Activated CD8-positive, alpha-beta memory T cell treated with anti-CD3 and anti-CD28 coated beads, Interleukin-2, amount 10 ng/mL, durations not matched to agents 7 days and 5 days (primary cell): ENCODE measurements around the gene ZNF423. TPM values are rescaled to one million over a fixed set of nuclear protein-coding genes. Genes with fewer than 3 reads are reported as not detected.

Source experiments
- ATAC-seq: fragments of 150-1000 bp; cut with Tn5 transposase; one replicate; pipeline ENCODE4 v1.10.0; 2021; ENCODE audit warnings: moderate library complexity
- CTCF ChIA-PET: fragments of 350-600 bp; sonication (Branson Sonifier 250); formaldehyde crosslinking; loops from one replicate; lab custom pipeline; 2021; ENCODE audit warnings: antibody characterized with exemption; lab: Charles Lee
- DNase-seq: peaks from one replicate; pipeline ENCODE4 v3.0.0-alpha.2; 2020
- H3K27ac Mint-ChIP-seq: one replicate; pipeline ENCODE4 v1.8.0; 2021; ENCODE audit warnings: mild to moderate bottlenecking, mixed read lengths
- H3K27me3 Mint-ChIP-seq: one replicate; pipeline ENCODE4 v1.8.0; 2021; ENCODE audit warnings: mixed read lengths
- H3K36me3 Mint-ChIP-seq: one replicate; pipeline ENCODE4 v1.8.0; 2021; ENCODE audit warnings: mild to moderate bottlenecking, mixed read lengths
- H3K4me1 Mint-ChIP-seq: one replicate; pipeline ENCODE4 v1.8.0; 2021; ENCODE audit warnings: mixed read lengths
- H3K4me3 Mint-ChIP-seq: one replicate; pipeline ENCODE4 v1.8.0; 2021; ENCODE audit warnings: mild to moderate bottlenecking, moderate library complexity, mixed read lengths
- H3K9me3 Mint-ChIP-seq: one replicate; pipeline ENCODE4 v1.8.0; 2022; ENCODE audit warnings: low read depth, mixed read lengths
- total RNA-seq, 2 experiments: library from RNA; stranded (reverse); gene quantifications; one replicate each; pipeline ENCODE4 v1.2.3, GENCODE V29; 2021

Gene ZNF423
- total RNA-seq, 2 experiments from 2014 or later: not detected

DNA sequence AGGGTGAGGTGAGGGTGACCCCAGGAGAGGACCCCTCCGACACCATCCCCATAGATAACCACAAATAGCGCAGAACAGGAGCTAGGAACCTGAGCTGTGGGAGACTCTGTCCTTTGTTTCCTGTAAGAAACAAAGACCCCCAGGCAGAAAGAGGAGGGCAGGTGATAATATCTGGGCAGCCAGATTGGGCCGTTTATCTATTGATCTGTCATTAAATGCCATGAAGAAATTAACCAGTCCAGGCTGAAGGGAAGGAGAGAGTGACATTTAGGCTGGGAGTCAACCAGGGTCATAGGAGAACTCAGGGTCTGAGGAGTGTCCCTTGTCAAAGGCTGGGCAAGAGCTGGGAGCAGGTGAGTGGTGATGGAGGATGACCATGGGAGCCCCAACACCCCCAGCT lies 324.5 kb downstream of the ZNF423 start:
- Mint-ChIP-seq H3K4me1 (no peaks in the 10 kb centered on the region), H3K4me3 (no peak overlapping the region), H3K36me3 (no peaks in the 10 kb centered on the region), H3K9me3 (no peaks in the 10 kb centered on the region), H3K27ac (no peak overlapping the region), H3K27me3 (no peaks in the 10 kb centered on the region)
- CTCF ChIA-PET: no interaction called here
- ATAC-seq (no peak), DNase-seq (no peak)

DNA sequence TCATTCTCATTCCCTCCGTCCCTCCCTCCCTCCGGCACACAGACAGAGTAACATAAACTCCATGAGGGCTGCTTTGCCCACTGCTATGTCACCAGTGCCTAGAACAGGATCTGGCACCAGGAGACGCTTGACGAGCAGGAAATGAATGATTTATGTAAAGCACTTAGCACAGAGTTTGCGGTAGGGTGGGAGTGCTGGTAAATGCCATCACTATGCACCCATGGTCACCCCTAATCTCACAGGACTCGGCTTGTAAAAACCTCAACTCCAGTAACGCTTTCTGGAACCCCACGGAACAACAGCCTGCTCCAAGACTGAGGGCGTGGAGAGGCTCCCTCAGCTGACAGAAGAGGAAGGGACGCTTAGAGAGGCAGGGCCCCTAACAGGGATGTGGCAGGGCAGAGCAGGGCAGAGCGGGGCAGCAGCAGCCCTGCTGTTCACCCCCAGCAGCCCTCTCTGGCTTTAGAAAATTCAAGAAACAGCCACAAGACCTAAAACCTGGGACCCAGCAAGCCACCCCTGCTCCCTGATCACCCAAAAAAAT lies 325.4 kb downstream of the ZNF423 start:
- ATAC-seq (no peak), DNase-seq (no peak)
- no peak overlapping the region for H3K27ac Mint-ChIP-seq
- CTCF ChIA-PET: no interaction called here
- H3K4me3 Mint-ChIP-seq: no peak overlapping the region
- H3K36me3 Mint-ChIP-seq: no peaks in the 10 kb centered on the region
- H3K27me3 Mint-ChIP-seq: no peaks in the 10 kb centered on the region
- no peaks in the 10 kb centered on the region for H3K9me3 Mint-ChIP-seq
- no peaks in the 10 kb centered on the region for H3K4me1 Mint-ChIP-seq

GRCh38 chr16:49529411-49530045 lies 326.4 kb downstream of the ZNF423 start:
- no peaks in the 10 kb centered on the region for H3K27me3 Mint-ChIP-seq
- CTCF ChIA-PET: no interaction called here
- ATAC-seq (no peak), DNase-seq (no peak)
- no peaks in the 10 kb centered on the region for H3K4me1 Mint-ChIP-seq
- no peak overlapping the region for H3K4me3 Mint-ChIP-seq
- no peak overlapping the region for H3K27ac Mint-ChIP-seq
- H3K9me3 Mint-ChIP-seq: no peaks in the 10 kb centered on the region
- H3K36me3 Mint-ChIP-seq: no peaks in the 10 kb centered on the region

DNA sequence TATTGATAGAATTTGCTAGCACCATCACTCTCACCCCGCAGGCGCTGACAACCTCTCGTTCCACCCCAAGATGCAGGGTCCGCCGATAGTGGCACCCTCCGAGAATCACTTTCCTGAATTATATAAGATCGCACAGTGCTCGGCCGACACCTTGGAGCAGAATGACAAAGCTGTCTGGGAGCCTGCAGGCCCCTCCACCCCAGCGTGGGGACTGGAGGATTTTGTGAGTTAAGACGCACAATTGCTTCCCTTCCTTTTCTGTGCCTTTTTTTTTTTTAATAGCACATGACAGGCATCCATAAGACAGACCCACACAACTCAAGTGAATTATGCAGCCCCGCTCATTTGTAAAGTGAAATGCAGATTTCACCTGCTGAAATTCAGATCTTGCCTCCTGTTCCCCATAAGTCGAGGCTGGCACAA lies 327.0 kb downstream of the ZNF423 start:
- CTCF ChIA-PET: no interaction called here
- no peak overlapping the region for H3K4me3 Mint-ChIP-seq
- no peak overlapping the region for H3K27ac Mint-ChIP-seq

GRCh38 chr16:49528060-49528865 lies 327.6 kb downstream of the ZNF423 start:
- no peaks in the 10 kb centered on the region for H3K36me3 Mint-ChIP-seq
- no peaks in the 10 kb centered on the region for H3K9me3 Mint-ChIP-seq
- H3K4me3 Mint-ChIP-seq: no peak overlapping the region
- no peak overlapping the region for H3K27ac Mint-ChIP-seq
- DNase-seq (no peak), ATAC-seq (no peak)
- H3K27me3 Mint-ChIP-seq: no peaks in the 10 kb centered on the region
- H3K4me1 Mint-ChIP-seq: no peaks in the 10 kb centered on the region
- CTCF ChIA-PET: no interaction called here

More for the DNA sequence above, 327.0 kb downstream of the ZNF423 start:
- Mint-ChIP-seq H3K9me3 (no peaks in the 10 kb centered on the region), H3K36me3 (no peaks in the 10 kb centered on the region), H3K27me3 (no peaks in the 10 kb centered on the region), H3K4me1 (no peaks in the 10 kb centered on the region)
- DNase-seq: no peak
- ATAC-seq: no peak

- DNase-seq: no peak
- H3K9me3 Mint-ChIP-seq: no peaks in the 10 kb centered on the region
- H3K4me3 Mint-ChIP-seq: no peak overlapping the region
- no peak for ATAC-seq
- H3K36me3 Mint-ChIP-seq: no peaks in the 10 kb centered on the region
- H3K4me1 Mint-ChIP-seq: no peaks in the 10 kb centered on the region
- no peaks in the 10 kb centered on the region for H3K27me3 Mint-ChIP-seq
- no peak overlapping the region for H3K27ac Mint-ChIP-seq
- CTCF ChIA-PET: no interaction called here
These were observed 328.3 kb downstream of the ZNF423 start for GRCh38 chr16:49527611-49528010.

DNA sequence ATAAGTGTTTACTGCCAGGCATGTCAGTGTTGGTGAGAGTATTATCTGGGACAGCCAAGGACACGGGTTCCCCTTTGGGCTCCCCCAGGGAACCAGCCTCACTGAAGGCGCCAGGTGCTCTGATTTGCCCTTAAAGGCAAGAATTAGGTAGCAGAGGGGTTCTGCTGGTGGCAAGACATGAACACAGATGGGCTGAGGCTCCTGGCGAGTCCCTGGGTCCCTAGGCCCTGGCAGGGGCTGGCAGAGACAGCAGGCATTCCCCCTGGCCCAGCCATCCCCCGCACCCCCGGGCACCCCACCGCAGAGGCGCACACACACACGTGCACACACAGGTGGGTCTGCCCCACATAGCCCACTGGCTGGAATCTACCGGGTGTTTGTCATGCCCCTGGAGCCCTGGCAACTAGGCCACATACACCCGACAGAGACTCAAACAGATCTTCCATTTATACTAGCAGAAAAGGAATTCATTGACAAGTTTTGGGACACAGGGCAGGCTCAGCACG lies 329.0 kb downstream of the ZNF423 start:
- Mint-ChIP-seq H3K27ac (no peak overlapping the region), H3K4me3 (no peak overlapping the region), H3K27me3 (no peaks in the 10 kb centered on the region), H3K36me3 (no peaks in the 10 kb centered on the region), H3K9me3 (no peaks in the 10 kb centered on the region), H3K4me1 (no peaks in the 10 kb centered on the region)
- CTCF ChIA-PET: no interaction called here
- DNase-seq (no peak), ATAC-seq (no peak)

- Mint-ChIP-seq H3K27me3 (no peaks in the 10 kb centered on the region), H3K4me1 (no peaks in the 10 kb centered on the region), H3K36me3 (no peaks in the 10 kb centered on the region), H3K9me3 (no peaks in the 10 kb centered on the region), H3K27ac (no peak overlapping the region), H3K4me3 (no peak overlapping the region)
- DNase-seq: no peak
- CTCF ChIA-PET: no interaction called here
- no peak for ATAC-seq
These were observed 331.0 kb downstream of the ZNF423 start for GRCh38 chr16:49524947-49525315.

- CTCF ChIA-PET: no interaction called here
- Mint-ChIP-seq H3K4me3 (no peak overlapping the region), H3K27me3 (no peaks in the 10 kb centered on the region), H3K36me3 (no peaks in the 10 kb centered on the region), H3K9me3 (no peaks in the 10 kb centered on the region), H3K27ac (no peak overlapping the region), H3K4me1 (no peaks in the 10 kb centered on the region)
- ATAC-seq (no peak), DNase-seq (no peak)
These were observed 331.5 kb downstream of the ZNF423 start for GRCh38 chr16:49524216-49524946.

DNA sequence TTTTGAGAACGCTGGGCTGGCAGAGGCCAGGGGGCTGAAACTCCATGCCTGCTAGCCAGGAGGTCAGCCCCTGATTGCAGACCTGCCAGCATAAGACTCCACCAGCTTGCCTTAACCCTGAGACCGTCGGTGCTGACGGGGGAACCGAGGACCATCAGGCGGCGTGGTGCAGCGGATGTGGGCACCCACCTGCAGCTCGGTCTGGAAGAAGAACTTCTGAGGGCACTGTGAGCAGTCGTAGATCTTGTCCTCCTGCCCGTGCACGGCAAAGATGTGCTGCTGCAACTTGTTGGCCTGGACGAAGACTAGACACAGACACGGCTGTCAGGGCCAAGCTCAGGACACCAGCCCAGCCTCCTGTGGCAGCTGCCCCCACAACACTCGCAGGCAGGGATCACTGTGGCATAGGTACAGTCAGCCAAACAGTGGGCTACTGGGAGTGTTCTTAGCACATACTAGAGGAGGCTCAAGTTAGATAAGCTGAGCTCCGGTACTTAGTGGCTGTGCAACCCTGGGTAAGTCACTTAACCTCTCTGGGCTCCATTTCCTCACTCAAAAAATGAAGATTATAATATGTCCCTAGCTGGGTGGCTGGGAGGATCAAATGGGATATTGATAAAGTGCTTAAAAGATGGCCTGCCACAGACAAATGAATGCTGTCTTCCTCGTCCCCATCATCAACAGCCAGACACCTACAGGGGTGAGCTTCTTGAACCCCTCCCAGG lies 332.3 kb downstream of the ZNF423 start:
- ATAC-seq (no peak), DNase-seq (no peak)
- Mint-ChIP-seq H3K4me3 (no peak overlapping the region), H3K36me3 (no peaks in the 10 kb centered on the region), H3K9me3 (no peaks in the 10 kb centered on the region), H3K4me1 (no peaks in the 10 kb centered on the region), H3K27ac (no peak overlapping the region), H3K27me3 (no peaks in the 10 kb centered on the region)
- CTCF ChIA-PET: no interaction called here

DNA sequence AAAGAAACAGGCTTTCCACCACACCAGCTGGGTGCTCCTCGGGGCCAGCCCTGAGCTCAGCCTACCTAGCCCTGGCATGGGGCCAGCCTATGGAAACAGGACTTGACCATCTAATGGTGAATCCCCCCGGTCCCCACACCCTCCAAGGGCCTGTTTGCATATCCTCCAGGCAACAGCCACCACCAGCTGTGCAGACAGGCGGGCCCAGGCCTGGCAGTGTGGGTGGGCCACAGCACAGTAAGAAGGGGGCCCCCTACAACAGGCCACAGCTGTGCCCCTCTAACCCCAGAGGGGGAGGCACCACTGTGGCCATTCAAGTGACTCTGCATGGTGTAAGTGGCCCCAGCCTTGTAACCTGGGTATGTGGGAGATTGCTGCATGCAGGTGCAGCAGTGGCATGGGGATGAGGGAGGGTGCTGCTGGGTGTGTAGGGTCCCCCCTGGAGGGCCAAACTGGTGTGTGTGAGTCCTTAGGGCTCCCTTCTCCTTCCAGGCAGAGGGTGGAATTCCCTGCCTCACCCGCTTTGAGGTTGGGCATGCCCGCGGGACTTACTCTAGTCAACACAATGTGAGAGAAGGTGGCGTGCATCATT lies 334.1 kb downstream of the ZNF423 start:
- no peaks in the 10 kb centered on the region for H3K27me3 Mint-ChIP-seq
- H3K27ac Mint-ChIP-seq: no peak overlapping the region
- H3K9me3 Mint-ChIP-seq: no peaks in the 10 kb centered on the region
- no peak for DNase-seq
- ATAC-seq: no peak
- no peaks in the 10 kb centered on the region for H3K4me1 Mint-ChIP-seq
- H3K36me3 Mint-ChIP-seq: no peaks in the 10 kb centered on the region
- CTCF ChIA-PET: no interaction called here
- no peak overlapping the region for H3K4me3 Mint-ChIP-seq

DNA sequence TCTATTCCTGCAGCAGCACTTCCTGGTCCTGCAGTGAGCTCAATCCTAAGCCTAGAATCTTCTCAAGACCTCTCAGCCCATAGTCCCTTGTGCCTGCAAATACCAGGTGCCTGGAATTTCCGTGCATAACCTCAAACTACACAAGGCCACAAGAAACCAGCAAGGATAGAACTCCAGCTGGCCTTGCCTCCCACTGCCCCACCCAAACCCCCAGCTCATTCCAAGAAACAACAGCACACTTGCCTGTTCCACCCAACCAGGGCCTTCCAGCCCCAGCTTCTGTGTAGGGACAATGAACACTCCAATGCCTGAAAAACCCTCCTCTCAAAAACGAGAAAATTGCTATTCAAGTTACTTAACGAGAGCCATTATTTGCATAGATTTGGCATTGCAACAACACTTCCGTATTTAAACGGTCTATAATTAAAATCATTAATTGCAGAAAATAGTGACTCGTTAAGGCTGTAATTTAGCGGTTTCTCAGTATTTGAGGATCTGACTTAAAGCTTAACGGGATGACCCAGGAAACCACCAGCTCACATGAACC lies 335.3 kb downstream of the ZNF423 start:
- Mint-ChIP-seq H3K4me3 (no peak overlapping the region), H3K36me3 (no peaks in the 10 kb centered on the region), H3K4me1 (no peaks in the 10 kb centered on the region), H3K9me3 (no peaks in the 10 kb centered on the region), H3K27me3 (no peaks in the 10 kb centered on the region), H3K27ac (no peak overlapping the region)
- DNase-seq (no peak), ATAC-seq (no peak)
- CTCF ChIA-PET: no interaction called here
